ENCODE results near the gene GALNT18.

GRCh38 chr11:11668781-11669180, 47.0 kb upstream of the GALNT18 start:
- TF ChIP-seq, protein P1, sequence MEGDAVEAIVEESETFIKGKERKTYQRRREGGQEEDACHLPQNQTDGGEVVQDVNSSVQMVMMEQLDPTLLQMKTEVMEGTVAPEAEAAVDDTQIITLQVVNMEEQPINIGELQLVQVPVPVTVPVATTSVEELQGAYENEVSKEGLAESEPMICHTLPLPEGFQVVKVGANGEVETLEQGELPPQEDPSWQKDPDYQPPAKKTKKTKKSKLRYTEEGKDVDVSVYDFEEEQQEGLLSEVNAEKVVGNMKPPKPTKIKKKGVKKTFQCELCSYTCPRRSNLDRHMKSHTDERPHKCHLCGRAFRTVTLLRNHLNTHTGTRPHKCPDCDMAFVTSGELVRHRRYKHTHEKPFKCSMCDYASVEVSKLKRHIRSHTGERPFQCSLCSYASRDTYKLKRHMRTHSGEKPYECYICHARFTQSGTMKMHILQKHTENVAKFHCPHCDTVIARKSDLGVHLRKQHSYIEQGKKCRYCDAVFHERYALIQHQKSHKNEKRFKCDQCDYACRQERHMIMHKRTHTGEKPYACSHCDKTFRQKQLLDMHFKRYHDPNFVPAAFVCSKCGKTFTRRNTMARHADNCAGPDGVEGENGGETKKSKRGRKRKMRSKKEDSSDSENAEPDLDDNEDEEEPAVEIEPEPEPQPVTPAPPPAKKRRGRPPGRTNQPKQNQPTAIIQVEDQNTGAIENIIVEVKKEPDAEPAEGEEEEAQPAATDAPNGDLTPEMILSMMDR (IDR thresholded peaks at IDR 0.05) = no peak
- TF ChIP-seq POLR2AphosphoS5 (IDR thresholded peaks at IDR 0.05) (no peak), POLR2A (IDR thresholded peaks at IDR 0.05) (no peak)

All from breast epithelium (tissue), 3 donors.